Right lobe of liver (tissue), 4 donors: ENCODE measurements around the gene PRR5L.

Experiments used
- CTCF ChIP-seq, 4 donors: fragments of 200-600 bp in 3 of 4; fragments of 450-650 bp in 1 of 4; IDR thresholded peaks; one replicate each; pipeline versions ENCODE4 v1.5.1 to v1.8.0; 2016 to 2022; ENCODE audit warnings: antibody characterized with exemption in 4 of 4, mild to moderate bottlenecking in 2 of 4
- POLR2A ChIP-seq: fragments of 450-650 bp; IDR thresholded peaks from one replicate; pipeline ENCODE4 v1.6.1; 2017; ENCODE audit warnings: antibody characterized with exemption, mild to moderate bottlenecking
- donor health status: DM: no; HTN: no; CAD: no.
- donor health status: DM: no; HTN: no; CAD: no.
- donor health status: DM: no; HTN: yes; CAD: no.

GRCh38 chr11:36371590-36371989 lies 75.5 kb downstream of the PRR5L start:
- TF ChIP-seq CTCF (IDR thresholded peaks at IDR 0.05) = no peak
- TF ChIP-seq POLR2A = no peak
